Lower lobe of right lung (tissue), 2 donors: ENCODE data around the gene TBX3. TPM values are rescaled to one million over a fixed set of nuclear protein-coding genes. Genes with fewer than 3 reads are reported as not detected.

Experiments
- ATAC-seq, 2 donors: fragments of 200-7000 bp; cut with Tn5 transposase; one replicate each; pipeline ENCODE4 v1.9.1; 2020 to 2022; ENCODE audit warnings: mild to moderate bottlenecking in 2 of 2, moderate library complexity in 2 of 2
- DNase-seq: peaks from one replicate; pipeline ENCODE4 v3.0.0-alpha.2; 2020
- H3K27ac ChIP-seq: fragments of 200-600 bp; one replicate; pipeline ENCODE4 v1.8.0; 2022
- H3K27me3 ChIP-seq: fragments of 200-600 bp; one replicate; pipeline ENCODE4 v1.8.0; 2022; ENCODE audit warnings: low read depth
- H3K36me3 ChIP-seq: fragments of 200-600 bp; one replicate; pipeline ENCODE4 v1.8.0; 2022; ENCODE audit warnings: mild to moderate bottlenecking
- H3K4me1 ChIP-seq: fragments of 200-600 bp; one replicate; pipeline ENCODE4 v1.8.0; 2022
- H3K4me3 ChIP-seq: fragments of 200-600 bp; one replicate; pipeline ENCODE4 v1.8.0; 2022; ENCODE audit warnings: mild to moderate bottlenecking
- H3K9me3 ChIP-seq: fragments of 200-600 bp; one replicate; pipeline ENCODE4 v1.8.0; 2022
- CTCF ChIP-seq: fragments of 200-600 bp; IDR thresholded peaks from one replicate; pipeline ENCODE4 v1.8.0; 2022; ENCODE audit warnings: antibody characterized with exemption, mild to moderate bottlenecking
- intact Hi-C: fragments of 100-400 bp; cut with DNase I; formaldehyde crosslinking; loops from one replicate; pipeline ENCODE4 v1.11.0; 2022
- total RNA-seq: library from RNA; stranded (reverse); fragmentation: NEBNext Ultra II Directional; extraction: Animal tissue kit (Norgen Biotek cat#: 25700); gene quantifications from one replicate; pipeline ENCODE4 v1.2.1, GENCODE V29; 2021
- donor health status: DM: no; HTN: yes; CAD: no; lungs with severe emphysema.

TBX3 gene
- total RNA-seq, 1 donor from 2014 or later = 50.9 TPM

- intact Hi-C loops = loop anchor here (5.0 kb wide), 1 partner anchor 1255 kb away; no protein-coding TSS in a partner anchor
- no peak overlapping the region for H3K27ac ChIP-seq
- peak; percentile 96 for TF ChIP-seq CTCF
- H3K4me3 ChIP-seq = no peak overlapping the region
- DNase-seq (peak; percentile 75), ATAC-seq (peak; percentile 62 to 71)
- H3K36me3 ChIP-seq = no peaks in the 10 kb centered on the region
- H3K9me3 ChIP-seq = no peaks in the 10 kb centered on the region
- peaks cover 3% of the 10 kb centered on the region for H3K4me1 ChIP-seq
- H3K27me3 ChIP-seq = peaks cover 48% of the 10 kb centered on the region
Observed at GRCh38 chr12:114662512-114663177, 21.3 kb downstream of the TBX3 start.

- ATAC-seq (no peak), DNase-seq (no peak)
- H3K4me3 ChIP-seq = no peak overlapping the region
- H3K4me1 ChIP-seq = no peaks in the 10 kb centered on the region
- no peak for TF ChIP-seq CTCF
- H3K9me3 ChIP-seq = no peaks in the 10 kb centered on the region
- peaks cover 34% of the 10 kb centered on the region for H3K27me3 ChIP-seq
- H3K36me3 ChIP-seq = no peaks in the 10 kb centered on the region
- no peak overlapping the region for H3K27ac ChIP-seq
- intact Hi-C loops = loop anchor here (5.0 kb wide), 1 partner anchor 1256 kb away; no protein-coding TSS in a partner anchor
Observed at GRCh38 chr12:114661245-114661644, 22.7 kb downstream of the TBX3 start.

- H3K27ac ChIP-seq = no peak overlapping the region
- no peak overlapping the region for H3K4me3 ChIP-seq
- H3K9me3 ChIP-seq = no peaks in the 10 kb centered on the region
- no peaks in the 10 kb centered on the region for H3K4me1 ChIP-seq
- DNase-seq = no peak
- intact Hi-C loops = no loop called here
- no peak for ATAC-seq
- no peak for TF ChIP-seq CTCF
- peaks cover 15% of the 10 kb centered on the region for H3K27me3 ChIP-seq
- H3K36me3 ChIP-seq = no peaks in the 10 kb centered on the region
Observed at GRCh38 chr12:114659084-114659483, 24.9 kb downstream of the TBX3 start.

- TF ChIP-seq CTCF = no peak
- peaks cover 9% of the 10 kb centered on the region for H3K27me3 ChIP-seq
- intact Hi-C loops = no loop called here
- DNase-seq (no peak), ATAC-seq (no peak)
- no peaks in the 10 kb centered on the region for H3K36me3 ChIP-seq
- no peak overlapping the region for H3K27ac ChIP-seq
- H3K9me3 ChIP-seq = no peaks in the 10 kb centered on the region
- no peak overlapping the region for H3K4me3 ChIP-seq
- H3K4me1 ChIP-seq = no peaks in the 10 kb centered on the region
Observed at GRCh38 chr12:114658002-114658441, 26.0 kb downstream of the TBX3 start.

- Histone ChIP-seq H3K27ac (no peak overlapping the region), H3K27me3 (peaks cover 8% of the 10 kb centered on the region), H3K9me3 (no peaks in the 10 kb centered on the region), H3K36me3 (no peaks in the 10 kb centered on the region), H3K4me1 (no peaks in the 10 kb centered on the region), H3K4me3 (no peak overlapping the region)
- ATAC-seq (no peak), DNase-seq (no peak)
- intact Hi-C loops = no loop called here
- TF ChIP-seq CTCF = no peak
Observed at GRCh38 chr12:114657597-114657920, 26.4 kb downstream of the TBX3 start.
